ENCODE measurements around the gene MCUB.
A peak's percentile ranks its signal among the peaks of the same experiment; 100 is the strongest.

Gene MCUB

DNA sequence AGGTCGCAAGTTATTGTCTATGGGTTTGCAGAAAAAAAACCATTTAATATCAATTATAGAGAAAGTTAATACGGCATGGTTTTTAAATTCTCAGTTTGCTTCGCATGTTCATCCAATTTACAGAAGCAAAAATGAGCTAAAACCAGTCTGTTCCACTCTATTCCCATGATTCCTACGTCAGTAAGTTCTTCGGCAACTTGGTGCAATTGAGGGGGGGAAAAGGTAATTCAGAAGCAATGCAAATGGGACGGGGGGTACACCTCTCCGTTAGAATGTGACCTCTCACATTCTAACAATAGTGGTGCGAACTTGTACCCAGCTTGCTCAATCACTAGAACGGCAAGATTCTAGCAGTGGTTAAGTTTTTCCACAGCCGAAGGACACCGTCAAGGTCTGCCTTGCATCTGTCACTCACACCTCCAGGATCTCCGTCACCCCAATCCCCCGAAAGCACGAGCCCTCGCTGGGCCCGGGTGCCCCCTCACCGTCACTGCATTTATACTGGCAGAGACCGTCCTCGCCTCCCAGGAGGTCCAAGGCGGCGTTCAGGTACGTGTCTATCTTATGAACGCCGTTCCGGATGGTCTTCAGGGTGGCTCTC lies 169.2 kb downstream of the MCUB start:
- no peak for DNase-seq (ENCODE audit: low spot score)
- H3K4me3 ChIP-seq, result peak overlapping the region; percentile 94
- TF ChIP-seq, protein P1, sequence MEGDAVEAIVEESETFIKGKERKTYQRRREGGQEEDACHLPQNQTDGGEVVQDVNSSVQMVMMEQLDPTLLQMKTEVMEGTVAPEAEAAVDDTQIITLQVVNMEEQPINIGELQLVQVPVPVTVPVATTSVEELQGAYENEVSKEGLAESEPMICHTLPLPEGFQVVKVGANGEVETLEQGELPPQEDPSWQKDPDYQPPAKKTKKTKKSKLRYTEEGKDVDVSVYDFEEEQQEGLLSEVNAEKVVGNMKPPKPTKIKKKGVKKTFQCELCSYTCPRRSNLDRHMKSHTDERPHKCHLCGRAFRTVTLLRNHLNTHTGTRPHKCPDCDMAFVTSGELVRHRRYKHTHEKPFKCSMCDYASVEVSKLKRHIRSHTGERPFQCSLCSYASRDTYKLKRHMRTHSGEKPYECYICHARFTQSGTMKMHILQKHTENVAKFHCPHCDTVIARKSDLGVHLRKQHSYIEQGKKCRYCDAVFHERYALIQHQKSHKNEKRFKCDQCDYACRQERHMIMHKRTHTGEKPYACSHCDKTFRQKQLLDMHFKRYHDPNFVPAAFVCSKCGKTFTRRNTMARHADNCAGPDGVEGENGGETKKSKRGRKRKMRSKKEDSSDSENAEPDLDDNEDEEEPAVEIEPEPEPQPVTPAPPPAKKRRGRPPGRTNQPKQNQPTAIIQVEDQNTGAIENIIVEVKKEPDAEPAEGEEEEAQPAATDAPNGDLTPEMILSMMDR (IDR thresholded peaks at IDR 0.05), result no peak
- peak overlapping the region; percentile 63 to 78 for H3K27ac ChIP-seq

DNA sequence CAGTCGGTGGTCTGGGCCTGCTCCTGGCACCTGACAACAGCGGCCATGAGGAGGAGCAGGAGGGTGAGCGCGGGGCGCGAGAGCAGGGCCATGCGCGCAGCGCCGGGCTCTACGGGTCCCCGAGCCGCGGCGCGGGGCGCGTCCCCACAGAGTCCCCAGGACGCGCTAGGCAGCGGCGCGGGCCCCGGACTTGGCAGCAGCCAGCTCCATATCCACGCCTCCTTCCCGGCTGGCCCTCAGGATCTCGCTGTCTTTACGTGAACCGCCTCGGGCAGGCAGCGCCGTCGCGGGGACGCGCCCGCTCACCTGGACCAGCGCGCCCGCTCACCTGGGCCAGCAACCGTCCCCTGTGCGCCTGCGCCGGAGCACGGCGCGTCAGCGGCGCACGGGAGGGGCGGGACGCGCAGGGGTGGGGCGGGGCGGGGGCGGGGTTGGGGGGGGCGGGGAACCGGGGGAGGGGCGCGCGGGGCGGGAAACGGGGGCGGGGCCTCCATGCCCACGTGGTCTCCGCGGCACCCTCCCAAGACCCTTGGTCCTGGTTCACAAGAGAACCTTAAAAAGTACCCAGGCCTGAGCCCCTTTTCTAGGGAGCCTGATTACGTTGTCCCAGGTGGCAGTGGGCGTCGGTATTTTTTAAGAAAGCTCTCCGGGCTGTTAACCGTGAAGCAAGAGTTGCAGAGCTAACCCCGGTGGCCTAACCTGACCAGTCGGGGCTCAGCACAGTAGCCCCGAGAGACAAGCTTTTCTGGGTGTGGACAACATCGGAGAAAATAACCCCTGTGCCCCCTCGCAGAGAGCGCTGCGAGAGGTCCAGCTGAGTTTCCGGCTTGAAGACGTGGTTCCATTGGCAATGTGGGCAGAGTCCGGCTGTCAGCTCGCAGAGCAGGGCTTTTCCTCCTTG lies 169.9 kb downstream of the MCUB start, which contains the start of gene PLA2G12A:
Gene PLA2G12A (minus strand): TSS at position 353 of the 901 bp plus-strand sequence. CDS start 261 bp downstream, at position 92.
- TF ChIP-seq, protein P1 (IDR thresholded peaks at IDR 0.05), result no peak
- peak; percentile 82 for DNase-seq (ENCODE audit: low spot score)
- Histone ChIP-seq H3K27ac (peak within 1 kb of the TSS; percentile 63 to 78), H3K4me3 (peak within 1 kb of the TSS; percentile 94)

GRCh38 chr4:109730619-109731545 lies 170.8 kb downstream of the MCUB start:
- DNase-seq (ENCODE audit: low spot score), result no peak
- peak overlapping the region; percentile 63 to 78 for H3K27ac ChIP-seq
- H3K4me3 ChIP-seq, result peak overlapping the region; percentile 94
- TF ChIP-seq, protein P1 (IDR thresholded peaks at IDR 0.05), result no peak

DNA sequence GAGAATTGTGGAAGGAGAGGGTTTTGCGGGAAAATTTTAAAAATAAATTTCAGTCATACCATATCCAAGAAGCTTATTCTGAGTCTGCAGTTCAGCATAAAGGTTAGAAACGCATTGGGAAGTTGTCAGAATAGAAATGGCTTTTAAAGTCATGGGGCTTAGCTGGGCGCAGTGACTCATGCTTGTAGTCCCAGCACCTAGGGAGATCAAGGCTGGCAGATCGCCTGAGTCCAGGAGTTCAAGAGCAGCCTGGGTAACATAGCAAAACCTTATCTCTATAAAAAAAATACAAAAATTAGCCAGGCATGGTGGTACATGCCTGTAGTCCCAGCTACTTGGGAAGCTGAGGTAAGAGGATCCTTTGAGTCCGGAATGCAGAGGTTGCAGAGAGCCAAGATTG lies 173.7 kb downstream of the MCUB start:
- no peak overlapping the region for H3K4me3 ChIP-seq
- TF ChIP-seq, protein P1 (IDR thresholded peaks at IDR 0.05), result no peak

GRCh38 chr4:109735566-109736365 lies 175.7 kb downstream of the MCUB start:
- TF ChIP-seq, protein P1 (IDR thresholded peaks at IDR 0.05), result no peak
- DNase-seq (ENCODE audit: low spot score), result no peak
- Histone ChIP-seq H3K4me3 (no peak overlapping the region), H3K27ac (no peak overlapping the region)

More for the DNA sequence above, 173.7 kb downstream of the MCUB start:
- H3K27ac ChIP-seq, result no peak overlapping the region
- DNase-seq (ENCODE audit: low spot score), result no peak

All from coronary artery (tissue), 2 donors.